CD4-positive, alpha-beta T cell treated with Interleukin-1 beta for 1 hour (primary cell): ENCODE data around the gene NIM1K.
"Not testable (repeated sequence)": the region's sequence is repeated elsewhere in the genome, so short reads cannot be mapped to it uniquely, and the experiment has no call there.

Experiments used
- DNase-seq, 2 donors: peaks; one replicate each; pipeline ENCODE4 v3.0.0-alpha.2; 2020 to 2022

Gene NIM1K

GRCh38 chr5:43315682-43316081 lies 123.7 kb downstream of the NIM1K start:
- no peak for DNase-seq

DNA sequence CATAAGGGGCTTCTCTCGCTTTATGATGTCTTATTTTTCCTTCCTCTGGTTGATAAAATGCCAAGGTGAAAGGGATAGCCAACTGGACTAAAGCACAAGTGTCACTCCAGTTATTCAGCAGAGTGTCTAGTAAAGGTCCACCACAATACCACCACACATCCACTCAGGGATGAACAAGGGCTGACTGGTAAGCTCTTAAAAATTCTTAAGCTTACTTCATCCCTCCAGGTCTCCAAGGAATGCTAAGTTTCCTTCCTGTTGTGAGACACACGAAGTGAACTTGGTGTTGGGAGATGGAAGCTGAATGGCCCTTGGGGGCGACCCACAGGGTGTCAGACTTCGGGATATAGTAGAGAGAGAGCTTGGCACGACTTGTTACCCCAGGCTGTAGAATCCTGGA lies 124.4 kb downstream of the NIM1K start:
- DNase-seq = no peak

- DNase-seq = no peak
Observed at GRCh38 chr5:43320846-43321245, 128.8 kb downstream of the NIM1K start.

- DNase-seq = not testable (repeated sequence)
Observed at GRCh38 chr5:43323488-43323887, 131.5 kb downstream of the NIM1K start.

- DNase-seq = not testable (repeated sequence)
Observed at GRCh38 chr5:43325624-43326023, 133.6 kb downstream of the NIM1K start.
